GM12874 (cell line): Measurements from ENCODE around the gene TRAF1.

Source experiments
- TF ChIP-seq, protein P1 (sequence below): IDR thresholded peaks from 2 replicates; pipeline ENCODE4 v1.5.1; 2011; ENCODE audit warnings: low read depth, mild to moderate bottlenecking, control low read depth, low read length, moderate library complexity; ENCODE audit not compliant: insufficient read depth

Gene TRAF1

DNA sequence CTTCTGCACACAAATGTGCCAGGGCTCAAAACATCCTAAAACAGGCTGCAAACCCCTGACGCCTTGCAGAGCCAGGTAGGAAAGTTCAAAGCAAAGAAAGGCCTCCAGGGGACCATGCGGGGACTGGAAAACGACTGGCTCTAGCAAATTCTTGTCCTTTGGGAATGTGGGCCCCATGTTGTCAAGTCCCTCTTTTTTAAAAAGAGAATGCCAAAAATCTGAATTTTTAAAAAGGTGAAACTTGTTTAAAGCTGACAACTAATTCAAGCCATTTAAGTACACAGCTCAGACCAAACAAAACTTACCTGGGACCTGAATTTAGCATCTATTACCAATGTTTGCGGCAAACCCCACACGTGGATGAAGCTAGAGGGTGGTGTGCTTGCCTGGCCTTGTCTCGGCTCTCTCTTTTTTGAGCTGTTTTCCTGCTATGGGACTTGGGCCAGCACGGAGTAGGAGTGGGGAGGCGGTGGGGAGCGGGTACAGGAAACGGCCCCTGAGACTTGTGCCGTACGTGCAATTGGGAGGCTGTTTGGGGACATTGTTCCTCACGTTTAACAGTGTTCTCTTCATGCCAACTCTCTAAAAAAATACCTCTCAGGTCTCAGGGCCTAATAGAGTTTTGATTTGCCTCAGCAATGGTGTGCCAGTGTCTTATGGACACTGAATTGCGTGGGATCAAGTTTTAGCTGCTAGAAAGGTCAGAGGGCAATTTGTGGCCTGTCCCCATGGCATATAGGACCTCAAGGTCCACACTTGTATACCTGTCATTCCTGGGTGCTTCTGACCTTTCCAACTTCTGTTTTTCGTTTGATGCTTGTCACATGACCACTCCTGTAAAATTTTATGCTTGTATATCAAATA, 34.5 kb downstream of the TRAF1 start:
- TF ChIP-seq, protein P1, sequence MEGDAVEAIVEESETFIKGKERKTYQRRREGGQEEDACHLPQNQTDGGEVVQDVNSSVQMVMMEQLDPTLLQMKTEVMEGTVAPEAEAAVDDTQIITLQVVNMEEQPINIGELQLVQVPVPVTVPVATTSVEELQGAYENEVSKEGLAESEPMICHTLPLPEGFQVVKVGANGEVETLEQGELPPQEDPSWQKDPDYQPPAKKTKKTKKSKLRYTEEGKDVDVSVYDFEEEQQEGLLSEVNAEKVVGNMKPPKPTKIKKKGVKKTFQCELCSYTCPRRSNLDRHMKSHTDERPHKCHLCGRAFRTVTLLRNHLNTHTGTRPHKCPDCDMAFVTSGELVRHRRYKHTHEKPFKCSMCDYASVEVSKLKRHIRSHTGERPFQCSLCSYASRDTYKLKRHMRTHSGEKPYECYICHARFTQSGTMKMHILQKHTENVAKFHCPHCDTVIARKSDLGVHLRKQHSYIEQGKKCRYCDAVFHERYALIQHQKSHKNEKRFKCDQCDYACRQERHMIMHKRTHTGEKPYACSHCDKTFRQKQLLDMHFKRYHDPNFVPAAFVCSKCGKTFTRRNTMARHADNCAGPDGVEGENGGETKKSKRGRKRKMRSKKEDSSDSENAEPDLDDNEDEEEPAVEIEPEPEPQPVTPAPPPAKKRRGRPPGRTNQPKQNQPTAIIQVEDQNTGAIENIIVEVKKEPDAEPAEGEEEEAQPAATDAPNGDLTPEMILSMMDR: no peak

DNA sequence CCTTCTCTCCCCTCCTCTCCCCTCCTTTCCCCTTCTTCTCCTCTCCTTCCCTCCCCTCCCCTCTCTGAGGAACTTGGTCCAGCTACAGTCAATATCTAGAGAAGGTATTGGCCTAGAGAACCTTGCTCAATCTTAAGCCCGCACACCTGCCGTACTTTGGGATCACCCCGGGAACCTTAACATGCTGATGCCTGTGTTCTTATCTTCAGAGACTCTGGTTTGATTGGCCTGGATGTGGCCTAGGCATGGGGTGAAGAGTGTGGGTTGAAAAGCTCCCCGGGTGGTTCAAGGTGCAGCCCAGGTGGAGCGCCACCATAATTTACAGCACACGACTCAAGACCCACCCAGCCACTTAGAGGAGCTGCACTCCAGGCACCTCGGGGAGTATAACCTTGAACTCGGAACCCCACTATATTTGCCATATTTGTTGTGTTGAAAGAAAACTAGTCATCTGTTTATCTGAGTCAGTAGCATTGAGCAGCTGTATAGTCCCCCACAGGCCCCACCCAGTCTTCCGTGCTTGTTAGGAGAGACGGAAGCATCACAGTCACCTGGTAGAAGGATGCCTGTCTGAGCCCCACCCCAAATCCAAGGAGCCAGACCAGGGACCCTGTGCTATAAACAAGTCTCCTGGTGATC, 35.2 kb downstream of the TRAF1 start:
- TF ChIP-seq, protein P1: no peak

DNA sequence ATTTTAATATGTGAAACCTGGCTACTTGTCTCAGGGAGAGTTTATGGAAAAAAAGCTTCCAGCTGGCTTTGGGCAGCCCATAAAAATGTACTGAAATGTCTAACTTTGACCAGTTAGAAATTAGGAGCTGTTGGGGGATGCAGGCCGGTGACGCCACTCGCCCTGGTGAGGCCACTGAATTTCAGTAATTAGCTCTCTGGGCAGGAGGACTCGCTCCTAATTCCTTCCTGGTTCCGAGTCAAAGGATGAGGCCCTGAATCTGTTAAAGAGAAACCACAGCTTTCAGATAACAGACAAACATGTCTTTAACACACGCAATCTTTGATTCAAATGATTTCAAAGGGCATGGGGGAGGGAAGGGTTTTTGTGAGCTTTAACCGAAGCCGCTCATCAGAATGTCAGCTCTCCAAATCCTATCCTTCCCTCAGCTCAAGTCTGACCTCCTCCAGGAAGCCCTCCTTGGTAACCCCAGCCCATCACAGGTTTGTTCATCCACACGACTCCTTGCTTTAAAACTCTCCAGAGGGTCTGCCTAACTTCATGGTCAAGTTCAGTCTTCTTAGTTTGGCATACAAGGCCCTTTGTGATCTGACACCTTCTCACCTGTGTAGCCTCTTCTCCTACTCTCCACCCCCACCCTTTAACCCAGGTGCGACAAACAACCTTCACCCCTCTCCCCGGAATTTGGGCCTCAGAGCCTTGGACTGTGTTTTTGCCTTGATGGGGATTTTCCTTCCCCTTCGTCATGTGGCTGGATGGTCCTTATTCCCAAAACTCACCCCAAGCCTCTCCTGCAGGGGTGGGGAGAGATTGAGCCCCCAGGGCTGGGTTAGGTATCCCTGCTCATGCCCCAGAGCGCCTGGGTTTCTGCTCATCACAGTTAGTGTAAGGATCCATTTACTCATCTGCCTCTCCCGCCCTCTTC, 36.0 kb downstream of the TRAF1 start:
- TF ChIP-seq, protein P1: no peak

DNA sequence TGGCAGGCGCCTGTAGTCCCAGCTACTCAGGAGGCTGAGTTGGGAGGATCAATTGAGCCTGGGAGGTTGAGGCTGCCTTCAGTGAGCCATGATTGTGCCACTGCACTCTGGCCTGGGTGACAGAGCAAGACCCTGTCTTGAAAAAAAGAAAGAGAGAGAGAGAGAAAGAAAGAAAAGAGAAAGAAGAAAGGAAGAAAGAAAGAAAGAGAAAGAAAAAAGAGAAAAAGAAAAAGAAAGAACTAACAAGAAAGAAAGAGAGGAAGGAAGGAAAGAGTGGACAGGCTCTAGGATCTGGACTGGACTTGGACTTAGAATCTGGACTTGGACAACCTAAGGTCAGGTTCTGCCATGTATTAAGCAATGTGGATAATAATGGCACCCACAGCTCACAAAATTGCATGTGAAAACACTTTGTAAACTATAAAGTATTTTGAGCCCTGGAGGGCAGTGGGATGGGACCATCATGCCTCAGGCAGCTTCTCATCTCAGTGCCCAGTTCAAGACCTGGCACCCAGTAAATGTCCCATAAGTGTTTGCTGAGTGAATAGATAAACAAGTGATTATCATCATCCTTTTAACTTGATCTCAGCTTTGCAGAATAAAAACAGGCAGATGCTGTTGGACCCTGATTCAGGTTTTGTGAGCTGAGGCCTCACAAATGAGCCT, 36.9 kb downstream of the TRAF1 start:
- TF ChIP-seq, protein P1: no peak

DNA sequence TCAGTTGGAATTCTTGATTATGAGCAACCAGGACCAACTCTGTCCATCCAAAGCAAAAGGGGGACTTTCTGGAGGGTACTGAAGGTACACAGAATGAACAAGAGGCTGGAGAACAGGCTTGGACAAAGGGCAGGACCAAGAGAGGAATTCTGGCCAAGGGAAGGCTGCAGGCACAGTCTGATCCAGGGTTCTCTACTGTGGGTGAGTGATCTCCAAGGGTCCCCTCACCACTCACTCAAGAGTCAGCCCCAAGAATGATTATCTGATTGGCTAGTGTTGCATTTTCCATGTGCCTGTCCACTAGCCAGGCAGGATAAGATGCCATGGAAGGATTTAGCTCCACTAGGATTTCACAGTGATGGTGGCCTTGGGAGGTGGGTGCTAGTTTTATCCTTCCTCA, 38.0 kb downstream of the TRAF1 start:
- TF ChIP-seq, protein P1: no peak

DNA sequence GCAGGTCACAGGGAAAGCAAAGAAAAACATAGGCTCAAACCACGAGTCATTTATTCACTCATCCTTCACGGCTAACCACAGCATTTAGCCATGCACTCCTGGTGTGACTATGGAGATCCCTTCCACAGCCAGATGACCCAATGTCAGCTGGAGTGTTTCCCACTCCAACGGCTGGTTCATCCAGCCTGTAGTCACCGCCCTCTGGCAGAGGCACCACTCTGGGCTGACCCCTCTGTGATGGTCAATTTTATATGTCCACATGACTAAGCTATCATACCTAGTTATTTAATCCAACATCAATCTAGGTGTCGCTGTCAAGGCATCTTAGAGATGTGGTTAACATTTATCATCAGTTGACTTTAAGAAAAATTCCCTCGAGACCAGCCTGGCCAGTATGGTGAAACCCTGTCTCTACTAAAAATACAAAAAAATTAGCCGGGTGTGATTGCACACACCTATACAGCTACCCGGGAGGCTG, 40.1 kb downstream of the TRAF1 start:
- TF ChIP-seq, protein P1: no peak
